CD4-positive, alpha-beta memory T cell (primary cell): ENCODE results near the gene OVAAL. TPM values are rescaled to one million over a fixed set of nuclear protein-coding genes. Genes with fewer than 3 reads are reported as not detected.

ENCODE experiments used
- CTCF ChIA-PET: fragments of 350-600 bp; sonication (Branson Sonifier 250); formaldehyde crosslinking; loops from one replicate; lab custom pipeline; 2021; ENCODE audit warnings: inconsistent platforms; ENCODE audit not compliant: partially characterized antibody; lab: Charles Lee
- POLR2A ChIA-PET: fragments of 350-600 bp; sonication (Branson Sonifier 250); formaldehyde crosslinking; loops from one replicate; lab custom pipeline; 2021; ENCODE audit not compliant: partially characterized antibody; lab: Charles Lee
- DNase-seq, 5 donors: peaks; one replicate each; pipeline versions ENCODE4 v3.0.0 to v3.0.0-alpha.2; 2020 to 2022; ENCODE audit warnings: mixed read lengths in 1 of 5
- H3K27ac ChIP-seq: one replicate; pipeline ENCODE4 v1.7.0; 2013; ENCODE audit warnings: low read depth, low read length
- H3K27me3 ChIP-seq: 2 replicates; pipeline ENCODE4 v1.7.0; 2013; ENCODE audit warnings: mild to moderate bottlenecking, low read length, moderate library complexity; ENCODE audit not compliant: insufficient read depth
- H3K36me3 ChIP-seq: 2 replicates; pipeline ENCODE4 v1.7.0; 2013; ENCODE audit warnings: mild to moderate bottlenecking, low read length, moderate library complexity; ENCODE audit not compliant: insufficient read depth
- H3K4me1 ChIP-seq: 2 replicates; pipeline ENCODE4 v1.7.0; 2013; ENCODE audit warnings: mild to moderate bottlenecking, low read length, moderate library complexity; ENCODE audit not compliant: insufficient read depth
- H3K4me3 ChIP-seq, 2 donors: one replicate each; pipeline ENCODE4 v1.7.0; 2013; ENCODE audit warnings: low read length in 2 of 2, mild to moderate bottlenecking in 1 of 2
- H3K9me3 ChIP-seq, 2 donors: one replicate each; pipeline ENCODE4 v1.7.0; 2013; ENCODE audit warnings: low read length in 2 of 2, control low read depth in 1 of 2; ENCODE audit not compliant: control insufficient read depth in 1 of 2
- H3K27ac Mint-ChIP-seq, 7 donors: one replicate each; pipeline ENCODE4 v1.8.0; 2020 to 2021; ENCODE audit warnings: mixed read lengths in 7 of 7, mild to moderate bottlenecking in 6 of 7, inconsistent platforms in 3 of 7, moderate library complexity in 3 of 7
- H3K27me3 Mint-ChIP-seq, 2 donors: one replicate each; pipeline ENCODE4 v1.8.0; 2020 to 2021; ENCODE audit warnings: mixed read lengths in 2 of 2
- H3K36me3 Mint-ChIP-seq, 2 donors: one replicate each; pipeline ENCODE4 v1.8.0; 2020 to 2021; ENCODE audit warnings: mixed read lengths in 2 of 2, inconsistent platforms in 1 of 2, mild to moderate bottlenecking in 1 of 2
- H3K4me1 Mint-ChIP-seq, 4 donors: one replicate each; pipeline ENCODE4 v1.8.0; 2020 to 2021; ENCODE audit warnings: mixed read lengths in 4 of 4, mild to moderate bottlenecking in 1 of 4
- H3K4me3 Mint-ChIP-seq, 8 donors: one replicate each; pipeline ENCODE4 v1.8.0; 2020 to 2021; ENCODE audit warnings: mixed read lengths in 8 of 8, mild to moderate bottlenecking in 7 of 8, moderate library complexity in 6 of 8, inconsistent platforms in 3 of 8
- H3K9me3 Mint-ChIP-seq, 8 donors: one replicate each; pipeline ENCODE4 v1.8.0; 2020 to 2021; ENCODE audit warnings: mixed read lengths in 8 of 8, mild to moderate bottlenecking in 5 of 8, inconsistent platforms in 3 of 8, moderate library complexity in 1 of 8
- intact Hi-C: fragments of 100-400 bp; cut with micrococcal nuclease; formaldehyde crosslinking; loops from one replicate; pipeline ENCODE4 v1.15.1; 2023
- polyA plus RNA-seq, 2 donors: library from polyadenylated mRNA; unstranded; fragments of 300-500 nt; fragmentation: Illumina TruSeq; gene quantifications; one replicate each; pipeline ENCODE4 v1.2.3, GENCODE V29; 2021
- total RNA-seq, 2 experiments: library from RNA; stranded (reverse); gene quantifications; one replicate each; pipeline ENCODE4 v1.2.3, GENCODE V29; 2021

The OVAAL gene
- total and polyA plus RNA-seq, 4 experiments from 2014 or later = not detected

- Histone ChIP-seq H3K27me3 (no peaks in the 10 kb centered on the region), H3K36me3 (no peaks in the 10 kb centered on the region), H3K27ac (no peak overlapping the region), H3K4me1 (no peaks in the 10 kb centered on the region), H3K9me3 (no peaks in the 10 kb centered on the region), H3K4me3 (no peak overlapping the region)
- H3K36me3 Mint-ChIP-seq = no peaks in the 10 kb centered on the region
- H3K9me3 Mint-ChIP-seq = no peaks in the 10 kb centered on the region
- peaks cover 0 to 9% (median 7%) of the 10 kb centered on the region in 4 donors for H3K4me1 Mint-ChIP-seq
- H3K27ac Mint-ChIP-seq = no peak overlapping the region
- H3K4me3 Mint-ChIP-seq = no peak overlapping the region
- CTCF ChIA-PET = no interaction called here
- POLR2A ChIA-PET = no interaction called here
- intact Hi-C loops = no loop called here
- no peak for DNase-seq
- H3K27me3 Mint-ChIP-seq = no peaks in the 10 kb centered on the region
These were observed 53.9 kb downstream of the OVAAL start for GRCh38 chr1:180612632-180613031.

DNA sequence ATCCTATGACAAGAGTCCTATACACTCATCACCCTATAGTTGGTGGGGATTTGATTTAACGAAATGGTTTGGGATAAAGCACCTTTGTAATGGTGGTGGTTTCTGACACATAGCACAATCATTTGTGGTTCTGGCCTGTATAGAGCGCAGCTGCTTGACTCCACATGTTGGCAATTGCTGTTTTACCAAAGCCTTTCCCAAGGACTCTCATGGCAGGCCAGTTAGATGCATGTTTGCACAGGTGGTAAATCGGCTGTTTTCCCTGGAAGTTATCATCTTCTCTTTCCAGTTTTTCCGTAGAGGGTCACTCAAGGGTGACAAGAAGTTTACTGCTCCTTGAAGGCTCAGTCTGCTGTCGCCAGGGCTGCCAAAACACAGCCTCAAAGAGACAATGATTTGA, 56.0 kb downstream of the OVAAL start:
- Histone ChIP-seq H3K27me3 (no peaks in the 10 kb centered on the region), H3K27ac (no peak overlapping the region), H3K4me3 (no peak overlapping the region), H3K4me1 (no peaks in the 10 kb centered on the region), H3K9me3 (no peaks in the 10 kb centered on the region), H3K36me3 (no peaks in the 10 kb centered on the region)
- POLR2A ChIA-PET = no interaction called here
- DNase-seq = no peak
- CTCF ChIA-PET = no interaction called here
- Mint-ChIP-seq H3K27me3 (no peaks in the 10 kb centered on the region), H3K4me1 (peaks cover 0 to 8% (median 6%) of the 10 kb centered on the region in 4 donors), H3K9me3 (no peaks in the 10 kb centered on the region), H3K36me3 (no peaks in the 10 kb centered on the region), H3K27ac (no peak overlapping the region), H3K4me3 (no peak overlapping the region)
- intact Hi-C loops = no loop called here

GRCh38 chr1:180615493-180616290, 56.9 kb downstream of the OVAAL start:
- no peaks in the 10 kb centered on the region for H3K36me3 ChIP-seq
- H3K9me3 Mint-ChIP-seq = no peaks in the 10 kb centered on the region

More at GRCh38 chr1:180615493-180616290, 56.9 kb downstream of the OVAAL start:
- DNase-seq = no peak
- Histone ChIP-seq H3K27ac (no peak overlapping the region), H3K27me3 (no peaks in the 10 kb centered on the region), H3K4me3 (no peak overlapping the region), H3K9me3 (no peaks in the 10 kb centered on the region), H3K4me1 (no peaks in the 10 kb centered on the region)
- Mint-ChIP-seq H3K27ac (no peak overlapping the region), H3K27me3 (no peaks in the 10 kb centered on the region), H3K36me3 (no peaks in the 10 kb centered on the region), H3K4me1 (peaks cover 0 to 6% (median 5%) of the 10 kb centered on the region in 4 donors), H3K4me3 (no peak overlapping the region)
- intact Hi-C loops = no loop called here
- POLR2A ChIA-PET = no interaction called here
- CTCF ChIA-PET = no interaction called here

Other genes with a start within 250 kb of the OVAAL start
- gene ACBD6, start 56.4 kb upstream of the OVAAL start, total RNA-seq = 10 to 100 TPM; 55.1 to 64.2 TPM
- gene ACBD6, start 56.4 kb upstream of the OVAAL start, polyA plus RNA-seq = 10 to 100 TPM; 31.7 to 34.8 TPM
- gene XPR1, start 73.1 kb downstream of the OVAAL start, total RNA-seq = 10 to 100 TPM; 16.8 to 17.0 TPM
- 1 to 10 TPM; 6.5 to 8.4 TPM for gene XPR1, start 73.1 kb downstream of the OVAAL start, polyA plus RNA-seq